CD14-positive monocyte (primary cell): Measurements from ENCODE around the gene TFG. TPM values are rescaled to one million over a fixed set of nuclear protein-coding genes. Genes with fewer than 3 reads are reported as not detected.

Source experiments
- DNase-seq, 3 donors: peaks; one replicate each; pipeline ENCODE4 v3.0.0-alpha.2; 2011 to 2022
- H2AFZ ChIP-seq: 2 replicates; pipeline ENCODE4 v1.6.0; 2012; ENCODE audit warnings: mild to moderate bottlenecking, low read depth, low read length, inconsistent platforms; ENCODE audit not compliant: insufficient read depth, poor library complexity, severe bottlenecking
- H3K27ac ChIP-seq, 2 donors: 1 replicate in 1 of 2; 2 replicates in 1 of 2; pipeline ENCODE4 v1.5.1; 2012 to 2013; ENCODE audit warnings: low read length in 2 of 2, control low read depth in 1 of 2, inconsistent platforms in 1 of 2, low read depth in 1 of 2, mild to moderate bottlenecking in 1 of 2
- H3K27me3 ChIP-seq, 2 donors: one replicate each; pipeline versions ENCODE4 v1.6.0 to v1.6.1; 2011 to 2013; ENCODE audit warnings: low read length in 2 of 2; ENCODE audit not compliant: control insufficient read depth in 2 of 2, insufficient read depth in 2 of 2
- H3K36me3 ChIP-seq, 2 donors: replicated peaks in 1 of 2; 1 replicate in 1 of 2; 2 replicates in 1 of 2; pipeline versions ENCODE4 v1.5.1 to v1.6.1; 2012 to 2013; ENCODE audit warnings: low read length in 2 of 2, control low read depth in 1 of 2, inconsistent platforms in 1 of 2, mild to moderate bottlenecking in 1 of 2; ENCODE audit not compliant: insufficient read depth in 2 of 2, control insufficient read depth in 1 of 2
- H3K4me1 ChIP-seq, 2 donors: 1 replicate in 1 of 2; 2 replicates in 1 of 2; pipeline versions ENCODE4 v1.5.1 to v1.6.1; 2012 to 2013; ENCODE audit warnings: low read length in 2 of 2, control low read depth in 1 of 2, inconsistent platforms in 1 of 2, mild to moderate bottlenecking in 1 of 2, moderate library complexity in 1 of 2; ENCODE audit not compliant: insufficient read depth in 2 of 2, control insufficient read depth in 1 of 2
- H3K4me2 ChIP-seq: replicated peaks from 2 replicates; pipeline ENCODE3; 2012; ENCODE audit warnings: low read length, moderate library complexity, mild to moderate bottlenecking; ENCODE audit not compliant: poor library complexity, severe bottlenecking; ENCODE audit errors: extremely low read depth
- H3K4me3 ChIP-seq, 3 experiments: fragments of 200-600 bp in 1 of 3; sonication (generic) in 1 of 3; replicated peaks in 1 of 3; 1 replicate in 2 of 3; 2 replicates in 1 of 3; pipeline ENCODE4 v1.5.1; 2011 to 2013; ENCODE audit warnings: low read length in 3 of 3, mild to moderate bottlenecking in 3 of 3, control low read depth in 2 of 3, low read depth in 2 of 3, inconsistent platforms in 1 of 3, moderate library complexity in 1 of 3
- H3K79me2 ChIP-seq: 2 replicates; pipeline ENCODE4 v1.6.0; 2012; ENCODE audit warnings: mild to moderate bottlenecking, control low read depth, inconsistent platforms, low read length, moderate library complexity; ENCODE audit not compliant: insufficient read depth
- H3K9ac ChIP-seq: 2 replicates; pipeline ENCODE4 v1.6.0; 2017; ENCODE audit warnings: low read length, mild to moderate bottlenecking; ENCODE audit not compliant: insufficient read depth, poor library complexity, severe bottlenecking
- H3K9me3 ChIP-seq, 2 donors: replicated peaks in 1 of 2; 1 replicate in 1 of 2; 2 replicates in 1 of 2; pipeline versions ENCODE4 v1.5.1 to v1.6.1; 2012 to 2013; ENCODE audit warnings: low read length in 2 of 2, control low read depth in 1 of 2; ENCODE audit not compliant: control insufficient read depth in 1 of 2, insufficient read depth in 1 of 2
- H4K20me1 ChIP-seq: 2 replicates; pipeline ENCODE4 v1.6.0; 2012; ENCODE audit warnings: mild to moderate bottlenecking, low read length, control low read depth, moderate library complexity; ENCODE audit not compliant: insufficient read depth
- H3K27ac Mint-ChIP-seq, 7 donors: one replicate each; pipeline ENCODE4 v1.8.0; 2020; ENCODE audit warnings: mild to moderate bottlenecking in 7 of 7, mixed read lengths in 7 of 7, moderate library complexity in 6 of 7, inconsistent platforms in 2 of 7
- H3K27me3 Mint-ChIP-seq, 3 donors: one replicate each; pipeline ENCODE4 v1.8.0; 2021 to 2022; ENCODE audit warnings: low read depth in 3 of 3, mild to moderate bottlenecking in 3 of 3, mixed read lengths in 3 of 3, moderate library complexity in 3 of 3, inconsistent platforms in 1 of 3
- H3K36me3 Mint-ChIP-seq, 2 donors: one replicate each; pipeline ENCODE4 v1.8.0; 2020; ENCODE audit warnings: mixed read lengths in 2 of 2, inconsistent platforms in 1 of 2, mild to moderate bottlenecking in 1 of 2
- H3K4me1 Mint-ChIP-seq: one replicate; pipeline ENCODE4 v1.8.0; 2020; ENCODE audit warnings: mild to moderate bottlenecking, mixed read lengths
- H3K4me3 Mint-ChIP-seq, 2 donors: one replicate each; pipeline ENCODE4 v1.8.0; 2020; ENCODE audit warnings: mild to moderate bottlenecking in 2 of 2, mixed read lengths in 2 of 2, moderate library complexity in 1 of 2
- H3K9me3 Mint-ChIP-seq, 7 donors: one replicate each; pipeline ENCODE4 v1.8.0; 2020 to 2022; ENCODE audit warnings: mixed read lengths in 7 of 7, mild to moderate bottlenecking in 6 of 7, moderate library complexity in 6 of 7, inconsistent platforms in 2 of 7
- WGBS: methylation state at CpG from one replicate; pipeline ENCODE4 v1.1.5; 2013; ENCODE audit warnings: missing lambda C conversion rate; ENCODE audit not compliant: insufficient coverage; 5-methylcytosine and 5-hydroxymethylcytosine counted together
- intact Hi-C, 2 donors: fragments of 100-400 bp; cut with micrococcal nuclease; formaldehyde crosslinking; loops; one replicate each; pipeline versions ENCODE4 v1.15.0 to v1.15.1; 2023
- polyA plus RNA-seq, 3 donors: library from polyadenylated mRNA; depleted of rRNA in 1 of 3; unstranded in 2 of 3; stranded (reverse) in 1 of 3; fragments of 300-500 nt in 2 of 3; fragments of >200 nt in 1 of 3; fragmentation: Illumina TruSeq in 2 of 3; gene quantifications; 1 replicate in 2 of 3; 2 replicates in 1 of 3; pipeline ENCODE4 v1.2.3, GENCODE V29; 2012 to 2021
- TF ChIP-seq, protein P1 (sequence below): fragments of 200-600 bp; IDR thresholded peaks from one replicate; pipeline ENCODE4 v1.8.0; 2022; ENCODE audit warnings: antibody characterized with exemption, mild to moderate bottlenecking

TFG gene
- polyA plus RNA-seq, 3 donors: 37.9 to 51.2 (median 44.8) TPM

DNA sequence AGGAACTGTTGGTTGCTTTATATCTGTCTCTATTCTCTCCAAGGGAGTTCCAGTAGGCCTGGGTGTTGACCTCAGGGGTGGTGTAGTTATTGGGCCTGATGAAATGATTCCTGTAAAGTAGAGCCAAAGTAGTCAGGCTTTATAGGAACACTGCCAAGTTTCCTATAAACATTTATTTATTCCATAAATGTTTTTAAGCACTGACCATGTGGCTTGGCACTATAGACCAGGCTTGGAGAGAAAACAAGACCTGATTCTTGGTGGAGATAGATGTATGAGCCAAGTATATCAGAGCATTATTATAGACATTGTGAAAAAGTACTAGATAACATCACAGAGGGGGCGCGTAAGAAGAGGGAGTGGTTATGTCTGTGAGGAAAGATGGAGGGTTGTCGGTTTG is 65.9 kb downstream of the TFG start:
- Histone ChIP-seq H3K9me3 (no peaks in the 10 kb centered on the region), H4K20me1 (no peaks in the 10 kb centered on the region), H3K79me2 (no peaks in the 10 kb centered on the region), H2AFZ (no peak overlapping the region), H3K36me3 (no peaks in the 10 kb centered on the region), H3K27me3 (no peaks in the 10 kb centered on the region), H3K4me3 (no peak overlapping the region), H3K4me2 (no peak overlapping the region), H3K27ac (no peak overlapping the region), H3K4me1 (no peaks in the 10 kb centered on the region), H3K9ac (no peak overlapping the region)
- 100% methylated on average over 3 of the region's 3 CpGs for WGBS
- Mint-ChIP-seq H3K36me3 (no peaks in the 10 kb centered on the region), H3K9me3 (peaks cover 0 to 5% (median 0%) of the 10 kb centered on the region in 7 donors), H3K27me3 (peaks cover 0 to 5% (median 1%) of the 10 kb centered on the region in 3 donors), H3K4me1 (no peaks in the 10 kb centered on the region), H3K4me3 (no peak overlapping the region), H3K27ac (no peak overlapping the region)
- DNase-seq: no peak
- TF ChIP-seq, protein P1, sequence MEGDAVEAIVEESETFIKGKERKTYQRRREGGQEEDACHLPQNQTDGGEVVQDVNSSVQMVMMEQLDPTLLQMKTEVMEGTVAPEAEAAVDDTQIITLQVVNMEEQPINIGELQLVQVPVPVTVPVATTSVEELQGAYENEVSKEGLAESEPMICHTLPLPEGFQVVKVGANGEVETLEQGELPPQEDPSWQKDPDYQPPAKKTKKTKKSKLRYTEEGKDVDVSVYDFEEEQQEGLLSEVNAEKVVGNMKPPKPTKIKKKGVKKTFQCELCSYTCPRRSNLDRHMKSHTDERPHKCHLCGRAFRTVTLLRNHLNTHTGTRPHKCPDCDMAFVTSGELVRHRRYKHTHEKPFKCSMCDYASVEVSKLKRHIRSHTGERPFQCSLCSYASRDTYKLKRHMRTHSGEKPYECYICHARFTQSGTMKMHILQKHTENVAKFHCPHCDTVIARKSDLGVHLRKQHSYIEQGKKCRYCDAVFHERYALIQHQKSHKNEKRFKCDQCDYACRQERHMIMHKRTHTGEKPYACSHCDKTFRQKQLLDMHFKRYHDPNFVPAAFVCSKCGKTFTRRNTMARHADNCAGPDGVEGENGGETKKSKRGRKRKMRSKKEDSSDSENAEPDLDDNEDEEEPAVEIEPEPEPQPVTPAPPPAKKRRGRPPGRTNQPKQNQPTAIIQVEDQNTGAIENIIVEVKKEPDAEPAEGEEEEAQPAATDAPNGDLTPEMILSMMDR: no peak
- intact Hi-C loops: no loop called here

DNA sequence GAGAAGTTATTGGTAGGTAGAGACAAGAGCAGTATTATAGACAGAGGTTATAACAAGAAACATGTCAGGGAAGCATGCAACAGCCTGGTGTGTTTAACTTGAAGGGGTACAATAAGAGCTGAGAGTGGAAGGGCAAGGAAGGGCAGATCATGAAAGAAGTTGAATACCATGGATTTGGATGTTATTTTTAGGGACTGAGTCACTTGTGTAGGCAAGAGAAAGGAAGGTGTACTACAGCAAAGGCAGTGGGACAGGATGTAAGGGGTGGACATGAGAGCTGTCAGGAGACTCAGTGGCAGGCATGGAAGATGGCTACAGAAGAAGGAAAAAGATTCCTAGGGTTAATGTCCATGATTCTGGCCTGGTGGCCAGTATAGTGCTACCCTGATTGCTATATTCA is 66.4 kb downstream of the TFG start:
- Mint-ChIP-seq H3K27ac (no peak overlapping the region), H3K36me3 (no peaks in the 10 kb centered on the region)

More for the DNA sequence above, 66.4 kb downstream of the TFG start:
- peaks cover 0 to 5% (median 0%) of the 10 kb centered on the region in 7 donors for H3K9me3 Mint-ChIP-seq
- Histone ChIP-seq H3K27ac (no peak overlapping the region), H3K4me1 (no peaks in the 10 kb centered on the region), H2AFZ (no peak overlapping the region), H4K20me1 (no peaks in the 10 kb centered on the region), H3K27me3 (no peaks in the 10 kb centered on the region), H3K4me3 (no peak overlapping the region), H3K79me2 (no peaks in the 10 kb centered on the region), H3K9ac (no peak overlapping the region), H3K9me3 (no peaks in the 10 kb centered on the region), H3K4me2 (no peak overlapping the region), H3K36me3 (no peaks in the 10 kb centered on the region)
- no peaks in the 10 kb centered on the region for H3K4me1 Mint-ChIP-seq
- TF ChIP-seq, protein P1: no peak
- no peak overlapping the region for H3K4me3 Mint-ChIP-seq
- peaks cover 0 to 5% (median 1%) of the 10 kb centered on the region in 3 donors for H3K27me3 Mint-ChIP-seq
- DNase-seq: no peak
- intact Hi-C loops: no loop called here
